NB4 (cell line): ENCODE results near the gene USP44.
A peak's percentile ranks its signal among the peaks of the same experiment; 100 is the strongest.

Source experiments
- CTCF ChIP-seq: IDR thresholded peaks from one replicate; pipeline ENCODE4 v1.5.1; 2012; ENCODE audit warnings: low read depth, low read length
- MAX ChIP-seq: IDR thresholded peaks from 2 replicates; pipeline ENCODE4 v1.6.1; 2011; ENCODE audit warnings: low read depth, low read length
- MYC ChIP-seq: IDR thresholded peaks from 2 replicates; pipeline ENCODE4 v1.6.1; 2011; ENCODE audit warnings: low read depth, low read length
- POLR2A ChIP-seq: IDR thresholded peaks from 2 replicates; pipeline ENCODE4 v1.6.1; 2011; ENCODE audit warnings: mild to moderate bottlenecking; ENCODE audit not compliant: insufficient read length; ENCODE audit errors: extremely low read depth

- TF ChIP-seq CTCF: peak; percentile 63
- TF ChIP-seq POLR2A: no peak
- TF ChIP-seq MAX: no peak
- no peak for TF ChIP-seq MYC
These were observed 23.6 kb upstream of the USP44 start for GRCh38 chr12:95574799-95575452.
